Calu3 (cell line): ENCODE measurements around the gene CSMD2. TPM values are rescaled to one million over a fixed set of nuclear protein-coding genes. Genes with fewer than 3 reads are reported as not detected.

Source experiments
- BruUV-seq: library from RNA; stranded (reverse); fragments of 400-500 nt; replicated peaks from 2 replicates; lab custom pipeline; 2021; lab: Mats Ljungman, UMichigan
- CTCF ChIA-PET: fragments of 300-600 bp; sonication (Branson Sonifier 250); formaldehyde crosslinking; loops from one replicate; lab custom pipeline; 2022; ENCODE audit warnings: antibody characterized with exemption; lab: Charles Lee
- DNase-seq: peaks from one replicate; pipeline ENCODE4 v3.0.0; 2022
- H3K27ac Mint-ChIP-seq: one replicate; pipeline ENCODE4 v1.8.0; 2022; ENCODE audit warnings: mixed read lengths; ENCODE audit not compliant: unreplicated experiment
- H3K27me3 Mint-ChIP-seq: one replicate; pipeline ENCODE4 v1.8.0; 2022; ENCODE audit warnings: mixed read lengths; ENCODE audit not compliant: unreplicated experiment
- H3K36me3 Mint-ChIP-seq: one replicate; pipeline ENCODE4 v1.8.0; 2022; ENCODE audit warnings: mild to moderate bottlenecking, moderate library complexity, mixed read lengths; ENCODE audit not compliant: insufficient read depth, unreplicated experiment
- H3K4me1 Mint-ChIP-seq: one replicate; pipeline ENCODE4 v1.8.0; 2022; ENCODE audit warnings: mild to moderate bottlenecking, low read depth, mixed read lengths; ENCODE audit not compliant: unreplicated experiment
- H3K4me3 Mint-ChIP-seq: one replicate; pipeline ENCODE4 v1.8.0; 2022; ENCODE audit warnings: mild to moderate bottlenecking, low read depth, moderate library complexity, mixed read lengths; ENCODE audit not compliant: unreplicated experiment
- H3K9me3 Mint-ChIP-seq: one replicate; pipeline ENCODE4 v1.8.0; 2022; ENCODE audit warnings: low read depth, mixed read lengths; ENCODE audit not compliant: unreplicated experiment
- intact Hi-C: fragments of 100-400 bp; cut with micrococcal nuclease; formaldehyde crosslinking; loops from one replicate; pipeline ENCODE4 v1.10.0; 2022; ENCODE audit not compliant: unreplicated experiment
- total RNA-seq: library from RNA; stranded (reverse); gene quantifications from 2 replicates; pipeline ENCODE4 v1.2.3, GENCODE V29; 2022
- TF ChIP-seq, protein P1 (sequence below): fragments of 200-600 bp; IDR thresholded peaks from one replicate; pipeline ENCODE4 v1.8.0; 2022; ENCODE audit warnings: antibody characterized with exemption; ENCODE audit not compliant: unreplicated experiment

CSMD2 gene
- total RNA-seq, 1 experiment from 2014 or later = not detected

DNA sequence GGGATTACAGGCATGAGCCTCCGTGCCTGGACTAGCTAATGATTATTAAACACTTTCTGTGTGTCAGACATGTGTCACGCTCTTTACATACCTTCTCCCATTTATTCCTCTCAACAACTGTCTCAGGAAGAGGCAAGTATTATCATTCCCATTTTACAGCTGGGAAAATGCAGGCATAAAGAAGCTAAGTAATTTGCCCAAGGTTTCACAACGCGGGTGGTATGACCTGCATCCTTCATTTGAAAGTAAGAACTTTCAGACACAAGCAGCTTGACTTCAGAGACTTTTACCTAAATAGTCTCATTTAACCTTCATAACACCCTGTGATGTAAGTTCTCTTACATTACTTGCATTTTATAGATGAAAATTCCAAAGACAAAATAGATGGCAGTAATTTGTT, 693.6 kb downstream of the CSMD2 start:
- BruUV-seq = no TSS peak
- CTCF ChIA-PET = interaction anchor here (0.5 to 1.9 kb wide), 5 partner anchors 12 to 509 kb away, joined by 3 to 6 read pairs (median 3); no protein-coding TSS in a partner anchor
- Mint-ChIP-seq H3K4me1 (peaks cover 20% of the 10 kb centered on the region), H3K27me3 (peaks cover 20% of the 10 kb centered on the region), H3K36me3 (peaks cover 14% of the 10 kb centered on the region), H3K27ac (no peak overlapping the region), H3K4me3 (no peak overlapping the region), H3K9me3 (no peaks in the 10 kb centered on the region)
- TF ChIP-seq, protein P1, sequence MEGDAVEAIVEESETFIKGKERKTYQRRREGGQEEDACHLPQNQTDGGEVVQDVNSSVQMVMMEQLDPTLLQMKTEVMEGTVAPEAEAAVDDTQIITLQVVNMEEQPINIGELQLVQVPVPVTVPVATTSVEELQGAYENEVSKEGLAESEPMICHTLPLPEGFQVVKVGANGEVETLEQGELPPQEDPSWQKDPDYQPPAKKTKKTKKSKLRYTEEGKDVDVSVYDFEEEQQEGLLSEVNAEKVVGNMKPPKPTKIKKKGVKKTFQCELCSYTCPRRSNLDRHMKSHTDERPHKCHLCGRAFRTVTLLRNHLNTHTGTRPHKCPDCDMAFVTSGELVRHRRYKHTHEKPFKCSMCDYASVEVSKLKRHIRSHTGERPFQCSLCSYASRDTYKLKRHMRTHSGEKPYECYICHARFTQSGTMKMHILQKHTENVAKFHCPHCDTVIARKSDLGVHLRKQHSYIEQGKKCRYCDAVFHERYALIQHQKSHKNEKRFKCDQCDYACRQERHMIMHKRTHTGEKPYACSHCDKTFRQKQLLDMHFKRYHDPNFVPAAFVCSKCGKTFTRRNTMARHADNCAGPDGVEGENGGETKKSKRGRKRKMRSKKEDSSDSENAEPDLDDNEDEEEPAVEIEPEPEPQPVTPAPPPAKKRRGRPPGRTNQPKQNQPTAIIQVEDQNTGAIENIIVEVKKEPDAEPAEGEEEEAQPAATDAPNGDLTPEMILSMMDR = no peak
- intact Hi-C loops = loop anchor here (5.0 kb wide), 4 partner anchors 104 to 374 kb away; no protein-coding TSS in a partner anchor
- no peak for DNase-seq

DNA sequence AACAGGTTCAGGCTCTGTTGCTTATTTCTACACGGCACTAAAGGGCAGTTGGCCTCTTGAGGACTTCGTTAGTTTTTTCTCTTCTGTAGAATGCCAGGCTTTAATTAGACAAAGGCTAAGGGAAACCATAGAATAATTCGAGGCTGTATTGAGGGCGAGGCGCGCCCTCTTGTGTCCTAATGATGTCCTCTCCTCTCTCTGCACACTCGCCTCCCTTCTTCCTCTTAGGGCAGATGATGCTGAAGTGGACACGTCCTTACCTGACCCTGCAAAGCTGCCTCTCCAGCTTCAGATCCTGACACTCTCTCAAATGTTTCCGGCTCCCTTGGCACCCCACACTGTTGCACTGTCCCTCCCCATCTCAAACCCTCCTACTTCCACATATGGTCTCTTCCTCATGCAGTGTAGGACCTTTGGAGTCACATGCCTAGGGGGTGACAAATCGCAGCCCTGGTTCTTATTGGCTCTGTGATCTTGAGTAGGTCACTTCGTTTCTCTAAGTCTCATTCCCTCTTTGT, 694.5 kb downstream of the CSMD2 start:
- BruUV-seq = no TSS peak
- Mint-ChIP-seq H3K27ac (no peak overlapping the region), H3K36me3 (peaks cover 14% of the 10 kb centered on the region), H3K27me3 (peaks cover 28% of the 10 kb centered on the region), H3K4me3 (no peak overlapping the region), H3K4me1 (peaks cover 20% of the 10 kb centered on the region), H3K9me3 (no peaks in the 10 kb centered on the region)
- DNase-seq = peak; percentile 69
- TF ChIP-seq, protein P1 = peak; percentile 63
- intact Hi-C loops = loop anchor here (1.0 to 5.0 kb wide), 5 partner anchors 103 to 373 kb away; no protein-coding TSS in a partner anchor
- CTCF ChIA-PET = interaction anchor here (0.5 to 1.9 kb wide), 3 partner anchors 11 to 1405 kb away, joined by 3 to 6 read pairs (median 3); no protein-coding TSS in a partner anchor

GRCh38 chr1:33469691-33470090, 695.3 kb downstream of the CSMD2 start:
- no peaks in the 10 kb centered on the region for H3K9me3 Mint-ChIP-seq
- H3K36me3 Mint-ChIP-seq = peaks cover 14% of the 10 kb centered on the region
- intact Hi-C loops = loop anchor here (1.0 to 5.0 kb wide), 5 partner anchors 102 to 372 kb away; no protein-coding TSS in a partner anchor
- DNase-seq = no peak
- H3K27ac Mint-ChIP-seq = no peak overlapping the region
- peaks cover 20% of the 10 kb centered on the region for H3K4me1 Mint-ChIP-seq
- H3K4me3 Mint-ChIP-seq = no peak overlapping the region
- no TSS peak for BruUV-seq
- TF ChIP-seq, protein P1 = no peak
- CTCF ChIA-PET = interaction anchor here (1.9 kb wide), 1 partner anchor 174 kb away, joined by 6 read pairs; no protein-coding TSS in a partner anchor
- peaks cover 37% of the 10 kb centered on the region for H3K27me3 Mint-ChIP-seq

GRCh38 chr1:33468967-33469366, 696.1 kb downstream of the CSMD2 start:
- Mint-ChIP-seq H3K4me3 (no peak overlapping the region), H3K4me1 (peaks cover 20% of the 10 kb centered on the region), H3K27me3 (peaks cover 44% of the 10 kb centered on the region), H3K9me3 (no peaks in the 10 kb centered on the region), H3K36me3 (peaks cover 14% of the 10 kb centered on the region), H3K27ac (no peak overlapping the region)
- CTCF ChIA-PET = interaction anchor here (0.7 kb wide), 1 partner anchor 21 kb away, joined by 3 read pairs; no protein-coding TSS in a partner anchor
- TF ChIP-seq, protein P1 = no peak
- no peak for DNase-seq
- BruUV-seq = no TSS peak
- intact Hi-C loops = no loop called here
